GM18868 (cell line): ENCODE measurements around the gene F2RL3.

Experiments used
- ATAC-seq: cut with Tn5 transposase; IDR thresholded peaks from one replicate; pipeline ENCODE4 v1.9.1; 2021; ENCODE audit warnings: mild to moderate bottlenecking, moderate library complexity; ENCODE audit not compliant: unreplicated experiment

Gene F2RL3

DNA sequence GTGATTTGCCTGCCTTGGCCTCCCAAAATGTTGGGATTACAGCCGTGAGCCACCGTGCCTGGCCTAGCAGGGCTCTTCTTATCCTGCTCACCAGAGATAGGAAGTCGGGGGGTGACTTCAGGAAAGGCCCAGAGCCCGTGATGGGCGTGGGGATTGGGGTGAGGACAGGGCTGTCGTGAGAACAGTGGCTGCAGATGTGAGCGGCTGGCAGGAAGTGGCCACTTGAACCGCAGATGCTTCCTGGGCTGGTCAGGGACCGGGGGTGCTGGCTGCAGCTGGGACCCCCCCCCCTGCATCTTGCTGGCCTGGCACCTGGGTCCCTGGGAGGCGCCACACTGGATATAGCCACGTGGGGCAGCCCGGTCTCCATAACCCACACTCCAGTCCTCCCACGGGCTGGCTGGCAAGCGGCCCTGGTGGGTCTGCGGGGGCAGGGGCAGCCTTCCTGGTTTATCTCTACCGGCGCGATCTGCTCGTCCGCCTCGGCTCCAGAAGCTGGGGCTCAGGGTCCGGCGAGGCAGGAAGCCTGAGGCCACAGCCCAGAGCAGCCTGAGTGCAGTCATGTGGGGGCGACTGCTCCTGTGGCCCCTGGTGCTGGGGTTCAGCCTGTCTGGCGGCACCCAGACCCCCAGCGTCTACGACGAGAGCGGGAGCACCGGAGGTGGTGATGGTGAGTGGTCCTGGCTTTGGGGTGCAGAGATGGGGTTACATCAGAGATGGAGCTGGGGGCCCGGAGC is at the start of gene F2RL3:
F2RL3 (plus strand) TSS at position 371 of the 737 bp plus-strand sequence; CDS start at position 562, 191 bp downstream.
- no peak for ATAC-seq

DNA sequence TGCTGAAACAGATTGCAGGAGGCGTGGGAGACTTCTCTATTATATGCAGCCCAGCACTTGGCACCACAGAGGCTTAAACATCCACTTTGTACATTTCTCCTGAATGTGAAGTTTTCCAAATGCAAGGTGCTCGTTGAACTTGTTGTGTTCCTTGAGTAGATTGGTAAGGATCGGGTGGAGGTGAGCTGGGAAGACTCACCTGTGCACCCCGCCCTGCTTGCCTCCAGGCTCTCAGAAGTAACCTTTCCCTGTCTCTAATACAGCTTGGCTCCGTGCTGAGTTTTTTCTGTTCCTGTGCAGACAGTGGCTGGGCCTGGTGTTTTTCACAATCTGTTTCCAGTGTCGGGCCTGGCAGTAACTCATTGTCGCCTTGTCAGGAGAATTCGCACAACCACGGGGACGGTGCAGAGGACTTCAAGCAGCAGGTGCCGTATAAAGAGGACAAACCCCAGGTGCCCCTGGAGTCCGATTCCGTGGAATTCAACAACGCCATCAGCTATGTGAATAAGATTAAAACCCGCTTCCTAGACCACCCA is 47.3 kb upstream of the F2RL3 start:
- no peak for ATAC-seq

DNA sequence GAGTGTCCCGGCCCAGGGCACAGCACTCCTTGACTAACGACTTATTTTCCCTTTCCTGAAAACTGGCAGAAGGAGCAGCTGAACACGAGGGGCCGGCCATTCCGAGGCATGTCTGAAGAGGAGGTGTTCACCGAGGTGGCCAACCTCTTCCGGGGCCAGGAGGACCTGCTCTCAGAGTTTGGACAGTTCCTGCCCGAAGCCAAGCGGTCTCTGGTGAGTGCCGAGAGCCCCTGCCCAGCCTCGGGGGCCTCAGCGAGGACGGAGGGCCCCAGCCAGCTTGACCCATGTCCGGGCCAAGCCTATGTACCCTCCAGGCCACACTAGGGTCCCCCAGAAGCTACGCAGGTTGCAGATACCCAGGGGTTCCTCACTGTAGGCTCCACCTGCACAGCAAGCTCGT is 41.9 kb upstream of the F2RL3 start:
- ATAC-seq: no peak

DNA sequence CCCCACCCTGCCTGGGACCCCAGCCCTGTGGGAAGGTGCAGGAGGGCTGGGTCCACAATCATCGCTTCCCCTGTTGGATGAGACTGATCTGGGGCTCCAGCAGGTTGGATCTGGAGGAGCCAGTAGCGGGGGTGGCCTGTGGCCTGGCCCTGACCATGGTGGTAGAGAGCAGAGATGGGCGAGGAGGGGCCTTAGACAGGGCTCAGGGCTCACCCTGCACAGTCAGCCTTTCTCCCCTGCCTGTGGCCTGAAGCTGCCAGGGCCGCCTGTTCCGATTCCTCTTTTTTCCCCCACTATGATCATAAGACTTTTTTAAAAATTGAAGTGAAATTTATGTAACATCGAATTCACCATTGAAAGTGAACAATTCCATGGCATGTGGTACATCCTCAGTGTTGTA is 41.4 kb upstream of the F2RL3 start:
- ATAC-seq: no peak

DNA sequence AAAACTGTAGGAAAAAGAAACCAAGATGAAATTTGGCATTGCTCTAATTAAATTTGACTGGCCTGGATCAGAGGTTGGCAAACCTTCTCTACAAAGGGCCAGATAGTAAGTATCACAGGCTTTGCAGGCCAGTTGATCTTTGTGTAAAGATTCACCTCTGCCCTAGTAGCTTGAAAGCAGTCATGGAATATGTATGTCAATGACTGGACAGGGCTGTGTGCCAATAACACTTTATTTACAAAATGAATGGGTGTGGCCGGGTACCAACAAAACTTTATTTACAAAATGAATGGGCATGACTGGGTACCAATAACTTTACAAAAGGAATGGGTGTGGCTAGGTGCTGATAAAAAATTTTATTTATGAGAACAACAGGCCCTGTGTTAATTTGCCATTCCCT is 39.6 kb upstream of the F2RL3 start:
- no peak for ATAC-seq

DNA sequence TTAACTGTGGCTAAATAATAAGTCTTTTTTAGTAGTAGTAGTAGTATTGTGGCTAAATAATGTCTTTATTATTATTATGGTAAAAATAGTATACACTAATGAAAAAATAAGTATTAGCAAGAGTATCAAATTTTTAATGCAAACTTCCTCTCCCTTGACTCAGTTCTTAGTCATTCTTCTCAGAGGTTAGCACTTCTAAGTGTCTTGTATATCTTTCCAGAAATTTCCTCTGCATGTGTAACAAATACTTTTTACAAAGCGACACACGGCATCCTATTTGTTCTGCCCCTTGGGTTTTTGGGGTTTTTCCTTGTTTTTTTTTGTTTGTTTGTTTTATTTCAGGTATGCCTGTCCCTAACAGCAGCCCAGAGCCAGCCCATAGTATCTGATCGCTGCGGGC is 38.7 kb upstream of the F2RL3 start:
- no peak for ATAC-seq

DNA sequence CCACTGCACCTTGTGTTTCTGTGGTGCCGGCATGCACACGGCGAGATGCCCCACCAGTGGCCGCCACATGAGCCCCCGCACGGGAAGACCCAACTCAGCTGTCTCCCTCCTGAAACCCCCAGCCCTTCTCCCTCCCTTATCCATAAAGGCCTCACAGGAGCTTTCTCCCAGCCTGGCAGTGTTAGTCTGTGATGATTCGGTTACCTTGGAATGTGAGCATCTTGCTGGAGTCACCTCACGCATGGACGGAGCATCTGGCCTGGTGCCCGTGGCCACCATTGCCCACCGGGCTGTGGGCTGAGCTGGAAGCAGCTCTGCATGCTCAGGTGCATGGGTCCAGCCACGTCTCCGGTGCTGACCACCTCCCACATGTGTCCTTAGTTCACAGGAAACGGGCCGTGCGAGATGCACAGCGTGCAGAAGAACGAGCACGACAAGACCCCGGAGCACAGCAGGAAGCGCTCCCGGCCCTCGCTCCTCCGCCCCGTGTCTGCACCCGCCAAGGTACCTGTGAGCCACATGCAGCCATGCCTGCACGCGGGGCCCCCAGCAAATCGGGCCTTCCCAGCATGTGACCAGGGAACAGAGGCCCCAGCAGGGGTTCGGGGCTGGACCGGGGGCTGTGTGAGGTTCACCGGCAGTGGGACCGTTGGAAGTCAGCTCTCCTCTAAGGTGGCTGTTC is 37.6 kb upstream of the F2RL3 start:
- ATAC-seq: no peak

DNA sequence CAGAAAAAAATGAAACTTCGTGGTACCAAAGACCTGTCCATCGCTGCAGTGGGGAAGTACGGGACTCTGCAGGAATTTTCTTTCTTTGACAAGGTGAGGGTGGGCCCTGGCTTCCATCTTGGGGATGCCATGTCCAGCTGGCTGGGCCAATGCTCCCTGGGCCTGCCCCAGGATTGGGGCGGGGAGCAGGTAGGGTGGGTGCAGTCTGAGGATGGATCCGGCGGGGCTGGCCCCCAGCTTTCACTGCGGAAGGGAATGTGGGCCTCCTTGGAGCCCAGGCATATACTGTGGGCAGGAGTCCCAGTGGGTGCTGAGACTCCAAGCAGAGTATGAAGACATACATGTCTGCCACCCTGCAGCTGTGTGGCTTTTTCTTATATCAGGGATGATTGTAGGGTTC is 35.7 kb upstream of the F2RL3 start:
- ATAC-seq: no peak

DNA sequence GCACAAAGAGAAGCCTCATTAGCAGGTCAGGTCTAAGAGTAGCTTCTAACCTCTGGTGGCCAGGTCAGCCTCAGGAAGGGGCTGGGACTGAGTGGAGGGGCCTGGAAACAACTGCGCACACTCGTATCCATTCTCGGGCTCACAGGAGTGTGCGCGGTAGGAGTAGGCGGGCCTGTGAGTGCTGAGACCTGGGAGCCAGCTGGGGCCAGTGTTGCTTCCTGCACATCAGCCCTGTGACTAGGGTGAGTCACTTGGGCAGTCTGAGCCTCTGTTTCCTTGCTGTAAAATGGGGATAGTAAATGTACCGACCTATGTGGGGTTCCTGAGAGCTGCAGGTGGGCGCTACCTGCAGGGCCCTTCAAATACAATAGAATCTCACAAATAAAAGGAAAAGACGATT is 32.7 kb upstream of the F2RL3 start:
- ATAC-seq: no peak

DNA sequence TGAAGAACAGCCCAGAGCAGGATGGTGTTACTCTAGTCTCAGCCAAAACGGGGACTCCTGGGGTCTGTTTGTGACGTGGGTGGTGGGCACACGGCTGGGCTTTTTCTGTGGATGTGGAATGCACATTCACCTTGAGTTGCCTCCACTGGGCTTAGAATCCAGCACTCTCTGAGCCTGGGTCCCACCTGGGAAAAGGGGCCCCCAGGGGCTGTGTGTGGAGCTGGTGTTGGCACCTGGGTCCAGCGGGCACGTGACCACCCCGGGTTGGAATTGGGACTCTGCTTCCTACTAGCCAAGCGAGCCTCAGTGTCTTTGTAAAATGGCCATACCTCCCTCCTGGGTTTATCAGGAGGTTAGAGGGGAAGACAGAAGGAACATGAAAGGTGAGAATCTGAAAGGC is 29.2 kb upstream of the F2RL3 start:
- no peak for ATAC-seq

DNA sequence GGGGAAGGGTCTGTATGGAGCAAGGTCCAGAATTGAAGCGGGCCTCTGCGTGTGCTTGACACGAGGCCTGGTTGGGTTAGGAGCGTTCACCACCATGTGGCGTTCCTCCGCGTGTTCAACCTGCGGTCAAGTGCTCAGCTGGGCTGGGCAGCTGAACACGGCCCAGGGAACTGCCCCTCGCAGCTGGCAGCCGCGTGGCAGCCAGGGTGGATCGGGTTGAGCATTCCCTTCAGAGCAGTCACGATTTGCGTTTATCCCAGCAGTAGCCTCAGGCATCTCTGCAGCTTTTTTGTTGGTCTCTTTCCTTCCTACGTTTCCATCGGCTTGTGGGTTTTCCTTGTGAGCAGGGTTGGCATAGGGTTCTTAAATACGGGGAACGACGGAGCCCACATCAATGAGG is 28.7 kb upstream of the F2RL3 start:
- no peak for ATAC-seq

DNA sequence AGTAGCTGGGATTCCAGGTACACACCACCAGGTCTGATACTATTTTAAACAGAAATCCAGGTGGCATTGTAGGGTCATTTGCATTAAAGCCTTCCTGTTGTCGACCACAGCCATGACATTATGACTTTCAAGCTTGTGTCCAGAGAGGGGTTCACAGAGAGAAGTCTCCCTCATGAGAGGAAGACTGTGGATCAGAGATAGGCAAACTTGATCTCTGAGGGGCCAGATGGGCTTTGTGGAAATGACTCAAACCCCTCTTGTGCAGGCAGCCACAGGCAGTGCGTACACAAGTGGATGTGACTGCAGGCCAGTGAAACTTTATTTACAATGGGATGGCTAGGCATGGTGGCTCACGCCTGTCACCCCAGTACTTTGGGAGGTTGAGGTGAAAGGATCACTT is 27.8 kb upstream of the F2RL3 start:
- ATAC-seq: no peak

DNA sequence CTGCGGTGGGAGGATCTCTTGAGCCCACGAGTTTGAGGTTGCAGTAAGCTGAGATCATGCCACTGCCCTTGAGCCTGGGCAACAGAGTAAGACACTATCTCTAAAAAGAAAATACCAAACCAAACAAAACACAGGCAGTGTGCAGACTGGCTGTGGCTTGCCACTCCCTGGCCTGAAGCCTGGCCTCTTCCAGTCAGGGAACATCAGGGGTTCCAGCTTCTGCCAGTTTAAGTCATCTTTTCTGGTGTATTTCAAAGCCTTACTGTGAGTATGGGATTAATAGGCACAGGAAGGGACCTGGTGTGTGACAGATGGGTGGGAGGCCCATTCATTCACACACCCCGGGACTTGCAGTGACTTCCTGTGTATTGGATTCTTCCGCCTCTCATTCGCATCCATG is 27.0 kb upstream of the F2RL3 start:
- no peak for ATAC-seq

DNA sequence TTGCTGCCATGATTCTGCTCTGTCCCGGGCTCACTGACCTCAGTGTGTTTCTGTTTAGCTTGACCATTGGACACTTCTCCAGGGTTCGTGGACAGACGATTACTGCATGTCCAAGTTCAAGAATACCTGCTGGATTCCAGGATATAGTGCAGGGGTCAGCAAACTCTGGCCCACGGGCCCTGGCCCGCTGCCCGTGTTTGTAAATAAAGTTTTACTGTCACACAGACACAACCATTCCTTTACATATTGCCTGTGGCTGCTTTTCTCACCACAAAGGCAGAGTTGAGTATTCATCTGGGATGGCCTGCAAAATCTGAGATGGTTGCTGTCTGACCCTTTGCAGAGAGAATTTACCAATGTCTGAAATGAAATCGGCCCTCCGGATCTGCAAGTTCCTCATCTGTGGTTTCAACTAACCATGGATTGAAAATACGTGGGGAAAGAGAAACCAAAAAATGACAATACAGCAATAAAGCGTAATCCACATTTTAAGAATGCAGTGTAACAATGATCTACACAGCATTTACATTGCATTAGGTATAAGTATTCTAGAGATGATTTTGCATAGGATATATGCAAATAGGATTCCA is 25.9 kb upstream of the F2RL3 start:
- ATAC-seq: no peak

DNA sequence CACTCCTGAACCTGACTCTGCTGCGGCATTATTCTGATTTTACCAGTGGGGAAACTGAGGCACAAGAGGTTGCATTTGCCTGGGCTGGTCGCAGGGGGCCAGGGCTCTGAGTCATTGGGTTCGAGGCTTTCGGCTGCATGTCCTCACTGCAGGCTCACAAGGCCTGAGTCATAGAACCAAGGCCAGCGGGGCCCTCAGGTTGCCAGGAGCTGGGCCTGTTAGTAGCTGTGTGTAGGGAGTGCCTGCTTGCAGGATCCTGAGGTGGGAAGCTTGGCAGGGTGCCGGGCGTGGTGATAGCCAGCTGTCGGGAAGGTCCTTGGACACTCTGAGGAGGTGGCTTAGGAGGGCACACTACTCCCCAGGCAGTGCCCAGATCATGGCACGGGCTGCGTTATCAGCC is 21.6 kb upstream of the F2RL3 start:
- no peak for ATAC-seq

DNA sequence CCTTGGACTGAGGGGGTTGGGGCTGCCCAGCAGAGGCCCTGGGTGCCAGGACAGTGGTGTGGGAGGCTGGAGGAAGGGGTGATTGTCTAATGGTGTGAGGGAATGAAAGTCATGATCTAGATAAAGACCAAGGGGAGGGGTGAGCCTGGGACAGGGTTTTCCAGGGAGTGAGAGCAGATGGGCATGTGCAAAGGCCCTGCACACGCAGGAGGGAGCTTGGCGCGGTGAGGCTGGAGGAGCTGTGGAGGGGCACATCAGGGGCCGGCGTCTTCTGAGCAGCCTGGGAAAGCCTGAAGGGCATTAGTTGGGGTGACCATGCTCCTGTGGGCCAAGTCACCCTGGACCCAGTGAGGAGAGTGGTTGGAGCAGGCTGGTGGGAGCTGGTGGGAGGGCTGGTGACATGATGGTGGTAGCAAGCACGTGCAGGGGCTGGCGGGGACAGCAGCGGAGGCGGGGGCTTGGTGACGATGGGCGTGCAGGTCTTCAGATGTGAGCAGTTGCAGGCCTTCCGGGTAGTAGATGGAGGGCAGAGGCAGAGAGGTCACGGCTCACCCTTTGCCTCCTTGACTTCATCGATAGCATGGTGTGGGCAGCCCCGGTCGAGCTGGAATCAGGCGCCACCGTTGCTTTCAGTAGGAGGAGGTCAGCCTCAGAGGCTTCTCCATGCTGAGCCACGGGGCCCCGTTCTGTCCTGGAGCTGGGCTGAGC is 20.2 kb upstream of the F2RL3 start:
- ATAC-seq: no peak

DNA sequence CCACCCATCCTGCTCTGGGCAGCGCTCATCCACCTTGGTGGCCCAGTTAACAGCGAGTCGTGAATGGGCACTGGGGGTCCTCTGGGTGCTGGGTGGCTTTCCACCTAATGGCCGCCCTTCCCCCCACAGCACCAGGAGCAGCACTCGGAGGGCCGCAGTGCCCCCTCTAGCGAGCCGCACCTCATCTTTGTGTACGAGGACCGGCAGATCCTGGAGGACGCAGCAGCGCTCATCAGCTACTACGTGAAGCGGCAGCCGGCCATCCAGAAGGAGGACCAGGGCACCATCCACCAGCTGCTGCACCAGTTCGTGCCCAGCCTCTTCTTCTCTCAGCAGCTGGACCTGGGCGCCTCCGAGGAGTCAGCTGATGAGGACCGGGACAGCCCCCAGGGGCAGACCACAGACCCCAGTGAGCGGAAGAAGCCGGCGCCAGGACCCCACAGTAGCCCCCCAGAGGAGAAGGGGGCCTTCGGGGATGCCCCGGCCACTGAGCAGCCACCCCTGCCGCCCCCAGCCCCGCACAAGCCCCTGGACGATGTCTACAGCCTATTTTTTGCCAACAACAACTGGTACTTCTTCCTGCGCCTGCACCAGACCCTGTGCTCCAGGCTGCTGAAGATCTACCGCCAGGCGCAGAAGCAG is 19.3 kb upstream of the F2RL3 start:
- no peak for ATAC-seq

DNA sequence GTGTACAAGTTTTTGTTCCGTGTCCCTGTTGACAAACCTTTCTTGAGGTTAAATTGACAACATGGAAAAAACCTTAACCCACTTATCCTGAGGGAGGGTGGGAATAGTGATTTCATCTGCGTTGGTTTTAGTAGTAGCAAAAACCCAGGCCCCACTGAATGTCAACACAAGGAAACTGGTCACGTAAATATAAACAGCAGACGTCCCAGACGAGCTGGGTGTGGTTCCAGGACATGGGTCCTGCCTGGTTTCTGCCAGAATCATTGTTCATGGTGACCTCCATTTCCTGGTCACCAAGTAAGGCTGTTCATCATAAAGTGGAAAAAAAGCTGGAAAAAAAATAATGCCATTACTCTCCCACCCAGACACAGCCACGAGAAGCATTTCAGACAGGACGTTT is 16.9 kb upstream of the F2RL3 start:
- ATAC-seq: no peak

DNA sequence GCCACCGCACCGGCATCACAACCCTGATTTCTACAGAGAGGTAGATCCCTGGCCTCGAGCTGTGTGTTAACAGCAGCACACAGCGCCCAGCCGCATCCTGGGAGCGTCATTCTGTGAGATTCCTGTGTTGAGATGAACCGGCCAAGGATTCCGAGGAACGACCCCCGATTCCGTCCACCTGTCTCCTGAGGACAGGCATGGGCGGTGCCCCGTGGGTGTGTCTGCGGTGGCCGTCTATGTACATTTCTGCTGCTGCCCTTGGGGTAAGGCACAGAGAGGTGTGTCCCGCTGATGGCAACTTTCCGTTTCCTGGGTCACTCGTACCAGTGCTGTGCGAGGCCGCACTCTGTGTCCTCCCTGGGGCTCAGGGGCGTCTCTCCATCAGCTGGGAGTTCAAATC is 16.1 kb upstream of the F2RL3 start:
- no peak for ATAC-seq

DNA sequence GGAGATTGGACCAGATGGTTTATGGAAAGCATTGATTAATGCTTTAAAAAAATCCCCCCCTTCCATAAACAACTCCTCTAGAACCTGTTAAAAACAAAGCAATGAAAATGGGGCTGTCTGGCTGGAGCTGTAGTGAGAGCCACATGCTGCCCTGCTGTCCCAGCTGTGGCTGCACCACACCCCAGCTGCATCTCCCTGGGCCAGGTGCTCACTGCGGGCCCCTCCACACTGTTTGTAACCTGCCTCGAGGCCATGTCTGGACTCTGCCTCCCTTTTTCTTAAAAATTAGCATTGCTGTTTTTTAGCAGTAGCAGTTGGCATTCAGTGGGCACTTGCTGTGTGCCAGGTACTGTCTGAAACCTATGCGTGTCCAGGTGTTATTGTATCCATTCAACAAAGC is 15.2 kb upstream of the F2RL3 start:
- no peak for ATAC-seq
